HG03378 (cell line): Measurements from ENCODE around the gene LCE1F.

Experiments
- ATAC-seq: cut with Tn5 transposase; IDR thresholded peaks from one replicate; pipeline ENCODE4 v1.9.1; 2021; ENCODE audit warnings: mild to moderate bottlenecking, moderate library complexity; ENCODE audit not compliant: unreplicated experiment

LCE1F gene

DNA sequence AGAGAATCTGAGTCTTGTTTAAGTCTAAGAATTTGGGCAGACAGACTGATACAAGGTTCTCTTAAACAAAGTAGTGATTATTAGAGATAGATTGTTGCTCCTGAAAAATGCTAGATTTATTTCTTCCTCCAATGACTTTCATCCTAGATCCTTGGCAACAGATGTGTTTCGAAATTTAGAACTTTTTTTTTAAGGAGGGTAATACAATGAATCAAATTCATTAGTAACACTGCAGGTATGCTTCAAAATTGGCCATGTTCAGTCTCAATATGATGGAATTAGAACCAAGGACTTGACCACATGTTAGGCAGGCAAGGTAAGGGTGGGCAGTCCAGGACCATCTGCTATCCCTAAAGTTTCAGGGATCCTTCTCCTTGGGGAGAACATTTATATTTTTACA is 4.5 kb upstream of the LCE1F start:
- no peak for ATAC-seq

DNA sequence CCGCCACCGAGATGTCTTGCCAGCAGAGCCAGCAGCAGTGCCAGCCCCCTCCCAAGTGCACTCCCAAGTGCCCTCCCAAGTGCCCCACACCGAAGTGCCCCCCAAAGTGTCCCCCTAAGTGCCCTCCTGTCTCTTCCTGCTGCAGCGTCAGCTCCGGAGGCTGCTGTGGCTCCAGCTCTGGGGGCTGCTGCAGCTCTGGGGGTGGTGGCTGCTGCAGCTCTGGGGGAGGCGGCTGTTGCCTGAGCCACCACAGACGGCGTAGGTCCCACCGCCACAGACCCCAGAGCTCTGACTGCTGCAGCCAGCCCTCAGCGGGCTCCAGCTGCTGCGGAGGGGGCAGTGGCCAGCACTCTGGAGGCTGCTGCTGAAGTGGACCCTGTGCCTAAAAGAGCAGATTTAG is 1.4 kb downstream of the LCE1F start:
- no peak for ATAC-seq

DNA sequence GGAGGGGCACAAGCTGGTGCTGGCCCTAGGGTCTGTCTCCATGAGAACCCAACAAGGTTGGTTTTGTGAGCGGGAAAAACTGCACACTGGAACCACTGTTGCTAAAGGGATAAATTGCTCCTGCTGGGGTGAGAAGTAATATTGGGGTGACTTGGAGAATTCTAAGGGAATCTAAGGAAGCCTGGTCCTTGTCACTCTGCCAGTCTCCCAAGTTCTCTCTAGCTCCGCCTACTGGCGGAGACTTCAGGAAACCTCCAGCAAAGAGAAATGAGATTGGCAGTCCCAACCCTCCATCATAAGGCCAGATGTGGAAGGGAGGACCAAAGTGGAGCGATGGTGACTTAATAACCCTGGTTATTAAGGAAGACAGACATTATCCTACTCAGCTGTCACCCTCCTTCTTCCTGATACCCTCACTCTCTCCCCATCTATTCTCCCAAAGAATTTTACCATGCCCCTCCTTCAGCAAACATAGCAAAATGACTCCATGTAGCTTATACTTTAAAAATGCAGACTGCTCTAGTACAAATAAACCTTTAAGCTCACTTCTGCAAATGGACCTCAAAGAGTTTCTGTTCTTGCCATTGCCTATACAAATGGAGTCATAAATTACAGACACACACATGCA is 2.7 kb downstream of the LCE1F start:
- ATAC-seq: no peak

DNA sequence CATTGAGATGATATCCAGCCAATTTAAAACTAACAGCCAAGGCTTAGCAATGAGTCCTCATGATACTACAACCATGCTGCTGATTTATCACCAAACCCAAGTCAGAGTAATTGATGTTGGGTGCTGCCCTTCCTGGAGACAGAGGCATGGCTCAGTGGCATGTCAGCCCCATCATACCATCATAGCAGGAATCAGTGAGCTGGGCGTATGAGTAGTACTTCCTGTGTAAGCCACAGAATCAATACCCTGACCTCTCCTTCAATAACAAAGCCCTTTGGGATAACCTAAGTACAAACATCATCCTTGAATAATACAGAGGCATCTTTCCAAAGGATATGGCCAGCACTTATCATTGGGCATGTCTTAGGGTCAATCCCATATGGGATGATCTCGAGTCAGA is 8.2 kb downstream of the LCE1F start:
- no peak for ATAC-seq

DNA sequence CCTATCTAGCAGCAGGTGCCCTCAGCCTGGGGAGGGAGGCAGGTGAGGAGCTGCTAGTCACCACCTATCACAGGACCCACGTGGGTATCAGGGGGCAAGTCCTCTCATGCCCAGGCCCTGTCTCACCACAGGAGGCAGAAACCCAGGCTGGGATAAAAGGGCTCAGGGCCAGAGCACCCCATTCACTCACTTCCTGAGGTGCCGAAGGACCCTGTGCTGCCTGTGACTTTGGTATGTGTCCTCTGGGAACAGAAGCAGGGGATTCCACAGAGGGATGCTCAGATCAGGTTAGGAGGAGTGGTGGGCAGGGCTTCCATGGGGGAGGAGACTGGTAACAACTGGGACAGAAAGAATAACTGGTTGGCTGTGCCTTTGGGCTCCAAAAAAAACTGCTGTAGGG is 11.1 kb downstream of the LCE1F start, which contains the start of gene LCE1E:
Gene LCE1E (plus strand): TSS at position 181 of the 400 bp plus-strand sequence. CDS start 1,043 bp downstream, outside the sequence.
- ATAC-seq: no peak

DNA sequence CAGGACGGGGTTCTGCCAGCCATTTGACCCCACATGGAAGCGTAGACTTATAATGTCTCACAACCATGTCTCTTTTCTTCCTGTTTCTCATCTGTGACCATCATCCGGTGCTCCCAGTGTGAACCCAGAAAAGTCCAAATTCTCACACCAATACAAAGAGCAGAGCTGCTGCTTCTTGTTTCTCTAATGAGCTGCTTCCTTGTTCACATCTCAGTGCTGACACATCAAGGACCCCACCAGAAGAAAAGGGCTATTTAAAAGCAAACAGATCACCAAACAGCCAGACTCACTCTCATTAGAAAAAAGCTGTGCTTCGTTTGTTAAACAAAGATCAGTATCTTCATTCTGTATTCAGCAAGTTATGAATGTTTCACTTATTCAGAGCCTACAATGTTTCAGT is 20.7 kb downstream of the LCE1F start:
- no peak for ATAC-seq

DNA sequence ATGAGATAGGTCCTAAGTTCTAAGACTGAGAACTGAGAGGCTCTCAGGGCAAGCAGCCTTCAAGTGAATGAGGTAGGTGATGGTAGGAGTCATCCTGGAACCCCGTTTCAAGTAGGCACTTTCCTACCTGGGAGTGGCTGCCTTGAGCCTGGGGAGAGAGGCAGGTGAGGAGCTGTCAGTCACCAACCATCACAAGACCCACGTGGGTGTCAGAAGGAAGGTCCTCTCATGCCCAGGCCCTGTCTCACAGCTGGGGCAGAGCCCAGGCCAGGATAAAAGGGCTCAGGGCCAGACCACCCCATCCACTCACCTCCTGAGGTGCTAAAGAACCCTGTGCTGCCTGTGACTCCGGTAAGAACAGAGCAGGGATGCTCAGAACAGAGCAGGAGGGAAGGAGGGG is 21.5 kb downstream of the LCE1F start, which contains the start of gene LCE1D:
Gene LCE1D (plus strand): TSS at position 301 of the 400 bp plus-strand sequence. CDS start 1,074 bp downstream, outside the sequence.
- ATAC-seq: no peak

DNA sequence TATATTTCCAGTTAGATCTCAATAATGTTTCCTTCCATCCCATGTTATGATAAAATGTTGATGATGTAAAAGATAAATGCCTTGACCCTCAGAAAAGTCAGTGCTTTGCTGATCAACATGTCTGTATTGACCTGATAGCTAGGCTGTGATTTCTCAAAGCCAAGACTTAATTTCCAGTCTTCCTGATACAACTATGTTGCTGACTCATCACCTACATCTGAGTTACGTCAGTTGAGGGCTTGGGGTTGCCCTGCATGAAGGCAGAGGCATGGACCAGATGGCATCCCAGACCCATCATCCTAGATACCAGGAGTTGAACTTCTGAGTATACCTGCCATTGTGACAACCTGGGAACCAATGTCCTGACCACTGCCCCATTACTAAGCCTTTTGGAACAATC is 26.4 kb downstream of the LCE1F start:
- ATAC-seq: no peak

DNA sequence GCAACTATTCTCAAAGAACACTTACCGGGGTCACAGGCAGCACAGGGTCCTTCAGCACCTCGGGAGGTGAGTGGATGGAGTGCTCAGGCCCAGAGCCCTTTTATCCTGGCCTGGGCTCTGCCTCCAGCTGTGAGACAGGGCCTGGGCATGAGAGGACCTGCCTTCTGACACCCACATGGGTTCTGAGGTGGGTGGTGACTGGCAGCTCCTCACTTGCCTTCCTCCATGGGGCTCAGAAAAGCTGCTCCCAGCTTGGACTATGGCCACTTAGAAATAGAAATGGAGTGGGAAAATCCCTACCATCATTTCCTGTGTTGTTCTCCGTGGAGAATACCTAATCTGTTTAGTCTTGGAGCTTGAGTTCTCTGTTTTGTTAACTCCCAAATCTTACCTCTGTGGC is 31.6 kb downstream of the LCE1F start, which contains the start of gene LCE1C:
Gene LCE1C (minus strand): TSS at position 76 of the 400 bp plus-strand sequence. CDS start 1,173 bp downstream, outside the sequence.
- ATAC-seq: no peak

DNA sequence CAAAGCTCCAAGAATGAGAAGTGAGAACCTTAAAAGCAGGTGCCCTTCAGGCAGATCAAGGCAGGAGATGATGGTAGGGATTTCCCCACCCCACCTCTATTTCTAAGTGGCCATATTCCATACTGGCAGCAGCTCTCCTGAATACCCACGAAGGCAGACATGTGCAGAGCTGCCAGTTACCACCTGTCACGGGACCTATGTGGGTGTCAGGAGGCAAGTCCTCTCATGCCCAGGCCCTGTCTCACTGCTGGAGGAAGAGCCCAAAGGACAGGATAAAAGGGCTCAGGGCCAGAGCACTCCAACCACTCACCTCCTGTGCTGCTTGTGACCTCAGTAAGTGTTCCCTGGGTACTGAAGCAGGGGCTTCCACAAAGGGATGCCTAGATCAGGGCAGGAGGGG is 36.1 kb downstream of the LCE1F start:
- ATAC-seq: no peak

DNA sequence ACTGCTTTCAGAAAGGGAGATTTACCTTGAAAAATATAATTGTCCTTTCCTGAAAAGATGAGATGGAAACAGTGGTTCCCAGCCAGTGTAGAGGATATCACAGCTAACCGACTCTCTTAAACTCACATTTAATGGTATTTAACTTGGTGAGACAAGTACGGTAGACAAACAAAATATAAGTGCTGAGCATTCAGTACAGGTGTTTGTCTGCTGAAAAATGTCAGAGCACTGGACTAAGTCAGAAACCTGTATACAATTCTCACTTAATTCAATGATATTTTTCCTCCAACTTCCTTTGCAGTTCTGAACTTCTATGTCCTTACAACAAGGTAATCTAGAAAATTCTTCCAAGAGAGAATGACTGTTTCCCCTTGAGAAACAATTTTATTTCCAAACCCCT is 36.7 kb downstream of the LCE1F start, which contains the start of gene LCE1B:
Gene LCE1B (plus strand): TSS at position 301 of the 400 bp plus-strand sequence. CDS start 476 bp downstream, outside the sequence.
- no peak for ATAC-seq

DNA sequence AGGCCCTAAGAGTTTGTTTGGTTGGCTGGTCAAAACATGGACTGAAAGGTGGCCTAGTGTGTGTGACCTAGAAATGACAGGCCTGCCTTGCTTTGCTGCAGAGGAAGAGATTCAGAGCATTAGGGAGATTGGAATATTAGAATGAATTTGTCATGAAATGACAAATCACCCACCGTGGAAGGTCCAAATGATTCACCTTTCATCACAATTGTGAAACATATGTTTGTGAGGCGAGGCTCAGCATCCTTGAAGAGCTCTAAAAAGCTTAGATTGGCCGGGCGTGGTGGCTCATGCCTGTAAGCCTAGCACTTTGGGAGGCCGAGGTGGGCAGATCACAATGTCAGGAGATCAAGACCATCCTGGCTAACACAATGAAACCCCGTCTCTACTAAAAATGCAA is 42.4 kb downstream of the LCE1F start:
- ATAC-seq: no peak

DNA sequence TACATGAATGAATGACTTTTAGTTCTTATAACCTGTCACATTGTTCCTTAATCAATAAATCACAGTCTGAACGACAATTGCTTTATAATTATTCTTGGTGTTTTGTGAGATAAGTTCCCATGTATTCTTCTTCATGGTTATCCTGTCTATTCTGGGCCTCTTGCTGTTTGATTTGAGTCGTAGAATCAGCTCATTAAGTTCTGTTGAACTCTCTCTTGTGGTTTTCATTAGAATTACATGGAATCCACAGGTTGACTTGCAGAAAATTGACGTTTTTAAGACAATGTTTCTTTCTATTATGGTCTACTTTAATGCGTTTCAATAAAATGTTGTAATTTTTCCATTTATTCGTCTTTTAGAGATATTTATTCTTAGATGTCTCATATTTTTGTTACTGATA is 48.4 kb downstream of the LCE1F start:
- ATAC-seq: no peak

DNA sequence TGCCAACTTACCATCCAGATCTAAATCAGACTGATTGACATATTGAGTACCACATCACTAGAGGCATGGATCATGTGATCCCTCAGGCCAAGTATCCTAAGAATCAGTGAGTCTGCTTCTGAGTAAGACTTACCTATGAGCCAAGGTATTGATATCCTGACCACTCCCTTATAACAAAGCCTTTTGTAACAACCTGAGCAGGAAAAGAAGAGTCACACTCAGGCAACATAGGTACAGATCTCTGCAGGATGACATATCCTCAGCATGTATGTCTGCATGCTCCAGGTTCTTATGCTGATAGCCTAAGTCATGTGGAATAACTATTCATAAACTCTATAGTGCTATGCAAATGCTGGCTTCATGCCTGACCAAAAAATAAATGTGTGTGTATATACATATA is 50.0 kb downstream of the LCE1F start:
- ATAC-seq: no peak
